Inferior parietal cortex (tissue), 1 donor: ENCODE data around the gene CEP20.

Experiments used
- DNase-seq: peaks from one replicate; pipeline ENCODE4 v3.0.0-alpha.2; 2016; ENCODE audit errors: extremely low spot score

Gene CEP20

GRCh38 chr16:15832241-15832640 lies 56.2 kb downstream of the CEP20 start:
- no peak for DNase-seq

- DNase-seq = no peak
Observed at GRCh38 chr16:15830832-15831451, 57.5 kb downstream of the CEP20 start.

- no peak for DNase-seq
Observed at GRCh38 chr16:15829460-15829859, 58.9 kb downstream of the CEP20 start.

- no peak for DNase-seq
Observed at GRCh38 chr16:15827709-15828343, 60.6 kb downstream of the CEP20 start.

GRCh38 chr16:15827299-15827698 lies 61.1 kb downstream of the CEP20 start:
- DNase-seq = no peak

- no peak for DNase-seq
Observed at GRCh38 chr16:15825750-15826305, 62.6 kb downstream of the CEP20 start.

- DNase-seq = no peak
Observed at GRCh38 chr16:15822957-15823356, 65.4 kb downstream of the CEP20 start.

GRCh38 chr16:15820837-15821236 lies 67.6 kb downstream of the CEP20 start:
- DNase-seq = no peak

- no peak for DNase-seq
Observed at GRCh38 chr16:15819046-15819445, 69.4 kb downstream of the CEP20 start.

- no peak for DNase-seq
Observed at GRCh38 chr16:15817446-15817845, 71.0 kb downstream of the CEP20 start.

GRCh38 chr16:15816228-15816627 lies 72.2 kb downstream of the CEP20 start:
- DNase-seq = no peak
